HCT116 (cell line): ENCODE data around the gene LIN54. TPM values are rescaled to one million over a fixed set of nuclear protein-coding genes. Genes with fewer than 3 reads are reported as not detected.

Source experiments
- ATAC-seq: fragments of 200-7000 bp; cut with Tn5 transposase; 2 replicates; pipeline ENCODE4 v1.9.1; 2020; ENCODE audit warnings: mild to moderate bottlenecking, moderate library complexity
- BruUV-seq: library from RNA; stranded (reverse); fragments of 400-500 nt; replicated peaks from 2 replicates; lab custom pipeline; 2021; lab: Mats Ljungman, UMichigan
- CTCF ChIA-PET: fragments of 300-600 bp; sonication (Branson Sonifier 250); formaldehyde crosslinking; loops from one replicate; lab custom pipeline; 2021; ENCODE audit warnings: antibody characterized with exemption; lab: Charles Lee
- POLR2A ChIA-PET: fragments of 300-600, 350-600 bp; sonication (Branson Sonifier 250); formaldehyde crosslinking; loops from one replicate; lab custom pipeline; 2021; ENCODE audit warnings: antibody characterized with exemption; lab: Charles Lee
- RAD21 ChIA-PET, 2 experiments: fragments of 300-600 bp; sonication (Branson Sonifier 250); formaldehyde crosslinking; loops; one replicate each; lab custom pipeline; 2023; ENCODE audit warnings: low total read pairs in 2 of 2; ENCODE audit not compliant: uncharacterized antibody in 2 of 2, unreplicated experiment in 2 of 2, low non-redundant PET in 1 of 2; lab: Charles Lee
- DNase-seq: peaks from one replicate; pipeline ENCODE4 v3.0.0-alpha.2; 2010; ENCODE audit warnings: low read depth, low spot score
- H2AFZ ChIP-seq: fragments of 200-600 bp; shearing (Covaris generic), sonication (generic); 2 replicates; pipeline ENCODE4 v1.6.1; 2017; ENCODE audit warnings: low read depth, mixed run types, mixed read lengths, antibody characterized with exemption, low read length; ENCODE audit not compliant: poor library complexity, severe bottlenecking
- H3K27ac ChIP-seq: 2 replicates; pipeline ENCODE4 v1.5.1; 2012; ENCODE audit warnings: low read depth, low read length
- H3K27me3 ChIP-seq: fragments of 200-600 bp; sonication (generic); 2 replicates; pipeline ENCODE4 v1.6.1; 2016; ENCODE audit warnings: mixed run types, low read length, mixed read lengths; ENCODE audit not compliant: insufficient read depth
- H3K36me3 ChIP-seq, 2 experiments: fragments of 200-500 bp in 1 of 2; fragments of 200-600 bp in 1 of 2; sonication (Bioruptor generic) in 1 of 2; sonication (generic) in 1 of 2; 2 replicates each; pipeline versions ENCODE4 v1.5.1 to v1.6.1; 2014 to 2016; ENCODE audit warnings: low read length in 2 of 2, inconsistent platforms in 1 of 2, mixed read lengths in 1 of 2, mixed run types in 1 of 2; ENCODE audit not compliant: insufficient read depth in 2 of 2, control insufficient read depth in 1 of 2
- H3K4me1 ChIP-seq, 2 experiments: fragments of 200-600 bp in 1 of 2; sonication (generic) in 1 of 2; 2 replicates each; pipeline versions ENCODE4 v1.5.1 to v1.6.1; 2012 to 2017; ENCODE audit warnings: low read length in 2 of 2, inconsistent platforms in 1 of 2, mild to moderate bottlenecking in 1 of 2, mixed read lengths in 1 of 2, mixed run types in 1 of 2, moderate library complexity in 1 of 2; ENCODE audit not compliant: insufficient read depth in 2 of 2, control insufficient read depth in 1 of 2
- H3K4me2 ChIP-seq: fragments of 200-600 bp; sonication (generic); 2 replicates; pipeline ENCODE4 v1.6.1; 2017; ENCODE audit warnings: mixed run types, low read length, mixed read lengths
- H3K4me3 ChIP-seq, 2 experiments: fragments of 200-600 bp in 1 of 2; sonication (generic) in 1 of 2; replicated peaks in 1 of 2; 2 replicates each; pipeline ENCODE4 v1.5.1; 2011 to 2016; ENCODE audit warnings: low read length in 2 of 2, control low read depth in 1 of 2, low read depth in 1 of 2, mild to moderate bottlenecking in 1 of 2, mixed read lengths in 1 of 2, mixed run types in 1 of 2
- H3K79me2 ChIP-seq: fragments of 200-600 bp; sonication (generic); 2 replicates; pipeline ENCODE4 v1.6.1; 2017; ENCODE audit warnings: mild to moderate bottlenecking, mixed run types, low read length, moderate library complexity, mixed read lengths; ENCODE audit not compliant: insufficient read depth
- H3K9ac ChIP-seq: fragments of 200-600 bp; sonication (generic); 2 replicates; pipeline ENCODE4 v1.6.1; 2016; ENCODE audit warnings: low read length, mixed read lengths
- H3K9me2 ChIP-seq: fragments of 200-600 bp; sonication (generic), shearing (Covaris generic); 2 replicates; pipeline ENCODE4 v1.6.1; 2017; ENCODE audit warnings: mixed run types, mild to moderate bottlenecking, moderate library complexity; ENCODE audit not compliant: insufficient read depth
- H3K9me3 ChIP-seq, 2 experiments: fragments of 200-500 bp in 1 of 2; fragments of 200-600 bp in 1 of 2; sonication (Bioruptor generic) in 1 of 2; sonication (generic) in 1 of 2; 2 replicates each; pipeline ENCODE4 v1.6.1; 2014 to 2017; ENCODE audit warnings: low read length in 2 of 2, mixed read lengths in 2 of 2, inconsistent platforms in 1 of 2, low read depth in 1 of 2, mild to moderate bottlenecking in 1 of 2, mixed run types in 1 of 2, moderate library complexity in 1 of 2; ENCODE audit not compliant: control insufficient read depth in 1 of 2, insufficient read depth in 1 of 2
- H4K20me1 ChIP-seq: fragments of 200-600 bp; sonication (generic), shearing (Covaris generic); 2 replicates; pipeline ENCODE4 v1.6.1; 2017; ENCODE audit warnings: mixed run types, mild to moderate bottlenecking, moderate library complexity; ENCODE audit not compliant: insufficient read depth
- CEBPB ChIP-seq: IDR thresholded peaks from 2 replicates; pipeline ENCODE4 v1.6.1; 2012; ENCODE audit warnings: low read depth
- EZH2 ChIP-seq: fragments of 200-600 bp; sonication (generic); IDR thresholded peaks from 2 replicates; pipeline ENCODE4 v1.6.1; 2017; ENCODE audit warnings: antibody characterized with exemption, mixed run types
- POLR2A ChIP-seq: IDR thresholded peaks from 2 replicates; pipeline ENCODE4 v1.7.0; 2011; ENCODE audit warnings: borderline replicate concordance; ENCODE audit not compliant: insufficient read depth, insufficient read length; ENCODE audit errors: extremely low read depth
- POLR2AphosphoS5 ChIP-seq: IDR thresholded peaks from 2 replicates; pipeline ENCODE4 v1.6.1; 2011; ENCODE audit warnings: mild to moderate bottlenecking, low read depth, low read length, moderate library complexity
- SP1 ChIP-seq: IDR thresholded peaks from 2 replicates; pipeline ENCODE4 v1.6.1; 2012; ENCODE audit warnings: low read depth
- SRF ChIP-seq: IDR thresholded peaks from 2 replicates; pipeline ENCODE4 v1.6.1; 2012; ENCODE audit warnings: low read depth
- intact Hi-C: fragments of 100-400 bp; cut with micrococcal nuclease; formaldehyde crosslinking; loops from 2 replicates; pipeline ENCODE4 v1.10.0; 2022
- total RNA-seq: library from RNA; stranded (reverse); gene quantifications from one replicate; pipeline ENCODE4 v1.2.1, GENCODE V29; 2021; ENCODE audit not compliant: unreplicated experiment
- TF ChIP-seq, protein P1 (sequence below): IDR thresholded peaks from 2 replicates; pipeline ENCODE4 v1.6.1; 2012
- TF ChIP-seq, protein P2 (sequence below): IDR thresholded peaks from 2 replicates; pipeline ENCODE4 v1.6.1; 2011; ENCODE audit warnings: mild to moderate bottlenecking, low read length, moderate library complexity; ENCODE audit not compliant: insufficient replicate concordance; ENCODE audit errors: extremely low read depth
- TF ChIP-seq, protein P3 (sequence below): IDR thresholded peaks from 2 replicates; pipeline ENCODE4 v1.6.1; 2012; ENCODE audit warnings: low read depth

The LIN54 gene
- total RNA-seq, 1 experiment from 2014 or later, result 15.6 TPM

DNA sequence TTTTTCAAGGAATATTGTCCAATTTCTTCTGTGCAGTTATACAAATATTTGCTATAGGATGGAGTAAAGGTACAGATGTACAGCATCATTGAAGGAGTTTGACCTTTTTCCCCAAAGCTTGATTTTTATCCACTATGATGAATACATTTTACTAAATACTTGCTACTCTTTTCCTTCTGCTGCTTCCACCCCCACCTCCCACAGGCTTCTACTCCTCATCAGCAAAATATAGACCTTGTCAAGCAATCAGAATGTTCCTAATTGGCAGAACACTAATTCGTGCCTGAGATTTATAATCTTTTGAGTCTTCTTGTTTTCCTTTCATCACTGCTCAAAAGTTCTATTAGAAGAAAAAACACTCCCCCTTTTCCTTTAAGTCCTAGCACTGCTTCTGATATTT is 113.9 kb downstream of the LIN54 start:
- CTCF ChIA-PET, result no interaction called here
- intact Hi-C loops, result no loop called here
- no peak overlapping the region for H3K4me3 ChIP-seq
- no peak overlapping the region for H3K4me2 ChIP-seq
- RAD21 ChIA-PET, result no interaction called here
- peaks cover 18% of the 10 kb centered on the region; the same call in 1 of the 2 replicates for H4K20me1 ChIP-seq
- POLR2A ChIA-PET, result no interaction called here
- H3K4me1 ChIP-seq, result peaks cover 6 to 31% of the 10 kb centered on the region in 2 experiments; a peak in 3 of 4 replicates
- no peak overlapping the region for H2AFZ ChIP-seq
- H3K9ac ChIP-seq, result no peak overlapping the region
- ATAC-seq, result no peak
- H3K9me2 ChIP-seq, result no peaks in the 10 kb centered on the region
- peaks cover 86% of the 10 kb centered on the region for H3K79me2 ChIP-seq
- no peak for DNase-seq
- no TSS peak for BruUV-seq
- H3K27me3 ChIP-seq, result no peaks in the 10 kb centered on the region
- H3K27ac ChIP-seq, result no peak overlapping the region
- TF ChIP-seq POLR2AphosphoS5 (no peak), CEBPB (no peak), SRF (no peak), SP1 (no peak), EZH2 (no peak), POLR2A (no peak)
- TF ChIP-seq, protein P1, sequence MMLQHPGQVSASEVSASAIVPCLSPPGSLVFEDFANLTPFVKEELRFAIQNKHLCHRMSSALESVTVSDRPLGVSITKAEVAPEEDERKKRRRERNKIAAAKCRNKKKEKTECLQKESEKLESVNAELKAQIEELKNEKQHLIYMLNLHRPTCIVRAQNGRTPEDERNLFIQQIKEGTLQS, result no peak
- TF ChIP-seq, protein P2, sequence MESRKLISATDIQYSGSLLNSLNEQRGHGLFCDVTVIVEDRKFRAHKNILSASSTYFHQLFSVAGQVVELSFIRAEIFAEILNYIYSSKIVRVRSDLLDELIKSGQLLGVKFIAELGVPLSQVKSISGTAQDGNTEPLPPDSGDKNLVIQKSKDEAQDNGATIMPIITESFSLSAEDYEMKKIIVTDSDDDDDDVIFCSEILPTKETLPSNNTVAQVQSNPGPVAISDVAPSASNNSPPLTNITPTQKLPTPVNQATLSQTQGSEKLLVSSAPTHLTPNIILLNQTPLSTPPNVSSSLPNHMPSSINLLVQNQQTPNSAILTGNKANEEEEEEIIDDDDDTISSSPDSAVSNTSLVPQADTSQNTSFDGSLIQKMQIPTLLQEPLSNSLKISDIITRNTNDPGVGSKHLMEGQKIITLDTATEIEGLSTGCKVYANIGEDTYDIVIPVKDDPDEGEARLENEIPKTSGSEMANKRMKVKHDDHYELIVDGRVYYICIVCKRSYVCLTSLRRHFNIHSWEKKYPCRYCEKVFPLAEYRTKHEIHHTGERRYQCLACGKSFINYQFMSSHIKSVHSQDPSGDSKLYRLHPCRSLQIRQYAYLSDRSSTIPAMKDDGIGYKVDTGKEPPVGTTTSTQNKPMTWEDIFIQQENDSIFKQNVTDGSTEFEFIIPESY, result no peak
- TF ChIP-seq, protein P3, sequence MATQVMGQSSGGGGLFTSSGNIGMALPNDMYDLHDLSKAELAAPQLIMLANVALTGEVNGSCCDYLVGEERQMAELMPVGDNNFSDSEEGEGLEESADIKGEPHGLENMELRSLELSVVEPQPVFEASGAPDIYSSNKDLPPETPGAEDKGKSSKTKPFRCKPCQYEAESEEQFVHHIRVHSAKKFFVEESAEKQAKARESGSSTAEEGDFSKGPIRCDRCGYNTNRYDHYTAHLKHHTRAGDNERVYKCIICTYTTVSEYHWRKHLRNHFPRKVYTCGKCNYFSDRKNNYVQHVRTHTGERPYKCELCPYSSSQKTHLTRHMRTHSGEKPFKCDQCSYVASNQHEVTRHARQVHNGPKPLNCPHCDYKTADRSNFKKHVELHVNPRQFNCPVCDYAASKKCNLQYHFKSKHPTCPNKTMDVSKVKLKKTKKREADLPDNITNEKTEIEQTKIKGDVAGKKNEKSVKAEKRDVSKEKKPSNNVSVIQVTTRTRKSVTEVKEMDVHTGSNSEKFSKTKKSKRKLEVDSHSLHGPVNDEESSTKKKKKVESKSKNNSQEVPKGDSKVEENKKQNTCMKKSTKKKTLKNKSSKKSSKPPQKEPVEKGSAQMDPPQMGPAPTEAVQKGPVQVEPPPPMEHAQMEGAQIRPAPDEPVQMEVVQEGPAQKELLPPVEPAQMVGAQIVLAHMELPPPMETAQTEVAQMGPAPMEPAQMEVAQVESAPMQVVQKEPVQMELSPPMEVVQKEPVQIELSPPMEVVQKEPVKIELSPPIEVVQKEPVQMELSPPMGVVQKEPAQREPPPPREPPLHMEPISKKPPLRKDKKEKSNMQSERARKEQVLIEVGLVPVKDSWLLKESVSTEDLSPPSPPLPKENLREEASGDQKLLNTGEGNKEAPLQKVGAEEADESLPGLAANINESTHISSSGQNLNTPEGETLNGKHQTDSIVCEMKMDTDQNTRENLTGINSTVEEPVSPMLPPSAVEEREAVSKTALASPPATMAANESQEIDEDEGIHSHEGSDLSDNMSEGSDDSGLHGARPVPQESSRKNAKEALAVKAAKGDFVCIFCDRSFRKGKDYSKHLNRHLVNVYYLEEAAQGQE, result no peak
- peaks cover 43 to 44% of the 10 kb centered on the region in 2 experiments for H3K36me3 ChIP-seq
- H3K9me3 ChIP-seq, result no peaks in the 10 kb centered on the region
